Heart right ventricle (tissue), 16 donors: ENCODE results near the gene FHAD1. TPM values are rescaled to one million over a fixed set of nuclear protein-coding genes. Genes with fewer than 3 reads are reported as not detected.

Source experiments
- ATAC-seq, 8 donors: fragments of 200-7000 bp; cut with Tn5 transposase; one replicate each; pipeline ENCODE4 v1.9.1; 2020; ENCODE audit warnings: mild to moderate bottlenecking in 8 of 8, moderate library complexity in 8 of 8, moderate number of reproducible peaks in 1 of 8
- DNase-seq, 2 donors: peaks; one replicate each; pipeline ENCODE4 v3.0.0-alpha.2; 2020
- H3K27ac ChIP-seq, 10 donors: fragments of 200-600 bp; sonication (generic) in 2 of 10; one replicate each; pipeline versions ENCODE4 v1.5.0 to v1.8.0; 2020 to 2022; ENCODE audit warnings: mild to moderate bottlenecking in 3 of 10
- H3K27me3 ChIP-seq, 7 donors: fragments of 200-600 bp; one replicate each; pipeline ENCODE4 v1.8.0; 2021 to 2022; ENCODE audit warnings: mild to moderate bottlenecking in 2 of 7
- H3K36me3 ChIP-seq, 9 donors: fragments of 200-600 bp; sonication (generic) in 1 of 9; one replicate each; pipeline versions ENCODE4 v1.5.0 to v1.8.0; 2020 to 2022; ENCODE audit warnings: mild to moderate bottlenecking in 2 of 9
- H3K4me1 ChIP-seq, 9 donors: fragments of 200-600 bp; sonication (generic) in 1 of 9; one replicate each; pipeline versions ENCODE4 v1.5.0 to v1.8.0; 2020 to 2022; ENCODE audit warnings: mild to moderate bottlenecking in 4 of 9
- H3K4me3 ChIP-seq, 10 donors: fragments of 200-600 bp; sonication (generic) in 2 of 10; one replicate each; pipeline versions ENCODE4 v1.5.0 to v1.8.0; 2020 to 2022; ENCODE audit warnings: mild to moderate bottlenecking in 7 of 10, moderate library complexity in 2 of 10
- H3K9me3 ChIP-seq, 11 donors: fragments of 200-600 bp in 10 of 11; sonication (generic) in 2 of 11; one replicate each; pipeline versions ENCODE4 v1.5.0 to v1.8.0; 2013 to 2022; ENCODE audit warnings: mild to moderate bottlenecking in 2 of 11, control low read depth in 1 of 11, moderate library complexity in 1 of 11
- CTCF ChIP-seq, 9 donors: fragments of 200-600 bp; sonication (generic) in 2 of 9; IDR thresholded peaks; one replicate each; pipeline versions ENCODE4 v1.5.0 to v1.8.0; 2021 to 2022; ENCODE audit warnings: antibody characterized with exemption in 9 of 9, mild to moderate bottlenecking in 5 of 9, moderate library complexity in 1 of 9
- WGBS, 2 donors: extraction: QIAGEN DNeasy Blood & Tissue Kit; methylation state at CpG; one replicate each; pipeline ENCODE4 v1.1.7; 2013; ENCODE audit warnings: inconsistent platforms in 1 of 2; 5-methylcytosine and 5-hydroxymethylcytosine counted together
- intact Hi-C, 10 donors: fragments of 100-400 bp; cut with DNase I; formaldehyde crosslinking; loops; one replicate each; pipeline versions ENCODE4 v1.11.1 to v1.14.2; 2022
- polyA plus RNA-seq, 2 donors: library from polyadenylated mRNA; stranded (reverse); fragments of 200-250 nt; gene quantifications; one replicate each; pipeline ENCODE4 v1.2.3, GENCODE V29; 2013
- total RNA-seq, 10 donors: library from RNA; stranded (reverse); fragmentation: NEBNext Ultra II Directional in 3 of 10; extraction: Animal tissue kit (Norgen Biotek cat#: 25700) in 3 of 10; gene quantifications; one replicate each; pipeline versions ENCODE4 v1.2.1 to v1.2.4, GENCODE V29; 2021 to 2023
- donor health status: Arrhythmogenic right ventricular cardiomyopathy.
- donor health status: ischemic (EF 13 %, LVEDD 7.1; RV severe dilation, severe dysfunction).
- donor health status: healthy with polysubstance abuse.
- donor health status: DM: no; HTN: yes; CAD: no.
- donor health status: DM: no; HTN: no; CAD: no.
- donor health status: ischemic (EF 25% LVEDD 6.9; RV normal size, moderate dysfunction).
- donor health status: ischemic (EF 25% LVEDD 5.7; RV mildly dilated, moderate dysfunction).
- donor health status: healthy.
- donor health status: DM: yes; HTN: yes; CAD: no.
- donor health status: Ischemic cardiomyopathy.
- donor health status: ischemic (EF 35%, LVEDD 5.7; RV mildly dilated, moderate dysfunction).
- donor health status: nonischemic (EF 11% LVEDD 7.7; RV severe dilation, severe dysfunction).
- donor health status: DM: yes; HTN: yes; CAD: no.
- donor health status: PGD.
- donor health status: ischemic (EF 29% LVEDD 5.4; RV normal size, mild dysfunction).
- donor health status: nonischemic (EF 23%, LVEDD 6.1; RV moderate dilation, normal function).

The FHAD1 gene
- total and polyA plus RNA-seq, 12 donors = 0.06 to 1.0 (median 0.12) TPM; not detected in 5

GRCh38 chr1:15403962-15404580 lies 157.0 kb downstream of the FHAD1 start:
- WGBS, 2 donors = 92 to 94% methylated on average over 9 of the region's 9 CpGs
- ATAC-seq (no peak), DNase-seq (no peak)
- peaks cover 0 to 16% (median 9%) of the 10 kb centered on the region in 11 donors for H3K9me3 ChIP-seq
- H3K4me3 ChIP-seq = no peak overlapping the region
- no peaks in the 10 kb centered on the region for H3K27me3 ChIP-seq
- no peak overlapping the region for H3K27ac ChIP-seq
- H3K36me3 ChIP-seq = no peaks in the 10 kb centered on the region
- peaks cover 0 to 16% (median 2%) of the 10 kb centered on the region in 9 donors for H3K4me1 ChIP-seq
- TF ChIP-seq CTCF (IDR thresholded peaks at IDR 0.05) = no peak
- intact Hi-C loops = no loop called here

- no peak for ATAC-seq
- Histone ChIP-seq H3K27ac (no peak overlapping the region), H3K9me3 (peaks cover 0 to 4% (median 0%) of the 10 kb centered on the region in 11 donors), H3K27me3 (no peaks in the 10 kb centered on the region), H3K4me1 (peaks cover 3 to 20% (median 6%) of the 10 kb centered on the region in 9 donors), H3K4me3 (no peak overlapping the region), H3K36me3 (no peaks in the 10 kb centered on the region)
- no peak for TF ChIP-seq CTCF (IDR thresholded peaks at IDR 0.05)
- intact Hi-C loops = loop anchor here in 1 of 10 donors (5.0 kb wide), 1 partner anchor 63 kb away; no protein-coding TSS in a partner anchor
- WGBS, 2 donors = 93 to 96% methylated on average over 9 of the region's 9 CpGs
- no peak for DNase-seq
Measured at GRCh38 chr1:15405106-15405850, 158.3 kb downstream of the FHAD1 start.

GRCh38 chr1:15406614-15407559 lies 159.9 kb downstream of the FHAD1 start:
- H3K36me3 ChIP-seq = no peaks in the 10 kb centered on the region
- H3K4me1 ChIP-seq = peaks cover 5 to 31% (median 20%) of the 10 kb centered on the region in 9 donors
- no peak for DNase-seq
- no peak overlapping the region for H3K27ac ChIP-seq
- intact Hi-C loops = loop anchor here in 1 of 10 donors (5.0 kb wide), 1 partner anchor 65 kb away; no protein-coding TSS in a partner anchor
- no peak overlapping the region for H3K4me3 ChIP-seq
- 53 to 60% methylated on average over 10 of the region's 11 CpGs for WGBS, 2 donors
- H3K9me3 ChIP-seq = no peaks in the 10 kb centered on the region
- ATAC-seq = peak in 3 of 8 donors; percentile 6 to 31 (median 9)
- no peak for TF ChIP-seq CTCF (IDR thresholded peaks at IDR 0.05)
- H3K27me3 ChIP-seq = no peaks in the 10 kb centered on the region

GRCh38 chr1:15407580-15407979 lies 160.6 kb downstream of the FHAD1 start:
- Histone ChIP-seq H3K4me1 (peaks cover 7 to 38% (median 26%) of the 10 kb centered on the region in 9 donors), H3K27me3 (no peaks in the 10 kb centered on the region), H3K9me3 (no peaks in the 10 kb centered on the region), H3K36me3 (peaks cover 0 to under 1% (median 0%) of the 10 kb centered on the region in 9 donors), H3K4me3 (no peak overlapping the region), H3K27ac (no peak overlapping the region)
- no peak for ATAC-seq
- DNase-seq = no peak
- intact Hi-C loops = loop anchor here in 1 of 10 donors (5.0 kb wide), 1 partner anchor 65 kb away; no protein-coding TSS in a partner anchor
- no peak for TF ChIP-seq CTCF (IDR thresholded peaks at IDR 0.05)
- WGBS, 2 donors = 69 to 86% methylated on average over 7 of the region's 7 CpGs
